HUES6 (cell line): ENCODE results near the gene ESPN.
"Not testable (repeated sequence)": the region's sequence is repeated elsewhere in the genome, so short reads cannot be mapped to it uniquely, and the experiment has no call there.

Experiments used
- H3K27ac ChIP-seq: 2 replicates; pipeline ENCODE4 v1.7.0; 2013; ENCODE audit warnings: low read depth, mild to moderate bottlenecking, low read length, inconsistent platforms
- H3K27me3 ChIP-seq: 2 replicates; pipeline ENCODE4 v1.6.1; 2013; ENCODE audit warnings: low read length; ENCODE audit not compliant: control insufficient read depth, insufficient read depth
- H3K36me3 ChIP-seq: 2 replicates; pipeline ENCODE4 v1.6.1; 2013; ENCODE audit warnings: low read length; ENCODE audit not compliant: control insufficient read depth, insufficient read depth
- H3K4me1 ChIP-seq: 2 replicates; pipeline ENCODE4 v1.6.1; 2013; ENCODE audit warnings: low read length; ENCODE audit not compliant: control insufficient read depth, insufficient read depth
- H3K4me3 ChIP-seq: 2 replicates; pipeline ENCODE4 v1.5.1; 2013; ENCODE audit warnings: low read depth, low read length
- H3K9ac ChIP-seq: one replicate; pipeline ENCODE4 v1.6.1; 2013; ENCODE audit warnings: mild to moderate bottlenecking, low read length
- H3K9me3 ChIP-seq: 2 replicates; pipeline ENCODE4 v1.6.1; 2013; ENCODE audit warnings: low read depth, low read length; ENCODE audit not compliant: control insufficient read depth, insufficient read depth

The ESPN gene

GRCh38 chr1:6431645-6432579 lies 7.3 kb downstream of the ESPN start:
- H3K9me3 ChIP-seq, H3K36me3 ChIP-seq, H3K9ac ChIP-seq, H3K4me1 ChIP-seq, H3K4me3 ChIP-seq, H3K27ac ChIP-seq: not testable (repeated sequence)
- H3K27me3 ChIP-seq, result peaks cover 31% of the 10 kb centered on the region

DNA sequence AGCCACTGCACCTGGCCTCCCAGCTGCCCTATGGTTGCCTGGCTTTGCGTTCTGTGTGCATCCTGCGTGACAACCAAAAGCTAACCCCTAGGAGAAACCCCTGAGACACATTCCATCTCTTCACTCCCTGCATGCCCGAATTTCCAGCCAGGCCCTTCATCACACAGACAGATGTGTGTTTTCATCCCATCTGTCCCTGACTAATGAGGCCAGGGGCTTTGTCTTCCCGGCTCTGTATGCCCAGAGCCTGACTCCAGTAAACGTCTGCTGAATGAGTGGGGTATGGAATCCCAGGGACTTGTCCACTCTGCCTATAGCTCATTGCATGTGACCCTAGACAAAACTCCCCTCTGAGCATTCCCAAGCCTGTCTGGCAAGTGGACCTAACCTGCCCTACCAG lies 9.6 kb downstream of the ESPN start:
- Histone ChIP-seq H3K9ac (no peak overlapping the region), H3K4me1 (peaks cover 5% of the 10 kb centered on the region), H3K36me3 (no peaks in the 10 kb centered on the region), H3K4me3 (no peak overlapping the region), H3K27me3 (peaks cover 23% of the 10 kb centered on the region), H3K9me3 (no peaks in the 10 kb centered on the region), H3K27ac (no peak overlapping the region)

GRCh38 chr1:6435129-6435528 lies 10.6 kb downstream of the ESPN start:
- Histone ChIP-seq H3K9me3 (no peaks in the 10 kb centered on the region), H3K36me3 (no peaks in the 10 kb centered on the region), H3K27me3 (peaks cover 25% of the 10 kb centered on the region), H3K9ac (no peak overlapping the region), H3K4me1 (peaks cover 5% of the 10 kb centered on the region), H3K4me3 (no peak overlapping the region), H3K27ac (no peak overlapping the region)

DNA sequence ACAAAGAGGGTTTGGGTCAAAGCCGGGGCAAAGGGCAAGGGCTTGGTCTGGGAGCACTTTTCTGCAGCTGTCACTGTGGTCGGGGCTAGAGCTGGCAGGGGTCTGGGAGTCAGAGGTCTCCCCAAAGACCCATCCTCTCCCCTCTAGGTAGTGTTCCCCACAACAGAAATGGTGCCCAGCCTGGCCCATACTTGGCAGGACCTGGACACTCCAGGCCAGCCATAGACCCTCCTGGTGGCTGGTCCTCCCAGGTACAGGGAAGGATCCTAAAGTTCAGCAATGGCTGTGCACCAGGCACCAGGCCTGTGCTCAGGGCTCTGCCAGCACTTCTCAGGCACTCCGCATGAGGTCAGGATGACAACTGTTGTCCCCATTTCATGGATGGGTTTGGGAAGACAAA lies 11.0 kb downstream of the ESPN start:
- Histone ChIP-seq H3K9ac (no peak overlapping the region), H3K27me3 (peaks cover 23% of the 10 kb centered on the region), H3K4me3 (no peak overlapping the region), H3K36me3 (no peaks in the 10 kb centered on the region), H3K4me1 (peaks cover 5% of the 10 kb centered on the region), H3K27ac (no peak overlapping the region), H3K9me3 (no peaks in the 10 kb centered on the region)

DNA sequence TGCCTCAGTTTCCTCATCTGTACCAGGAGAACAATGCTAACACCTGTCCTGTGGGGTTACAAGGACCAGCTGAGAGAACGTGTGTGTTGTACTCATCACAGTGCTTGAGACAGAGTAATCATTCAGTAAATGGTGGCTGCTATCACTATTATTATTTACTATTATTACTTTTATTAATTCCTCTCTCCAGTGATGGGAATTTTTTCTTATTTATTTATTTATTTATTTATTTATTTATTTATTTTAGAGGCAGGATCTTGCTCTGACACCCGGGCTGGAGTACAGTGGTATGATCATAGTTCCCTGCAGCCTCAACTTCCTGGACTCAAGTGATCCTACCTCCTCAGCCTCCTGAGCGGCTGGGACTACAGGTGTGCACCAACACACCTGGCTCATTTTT lies 11.7 kb downstream of the ESPN start:
- H3K4me3 ChIP-seq, H3K9ac ChIP-seq, H3K9me3 ChIP-seq, H3K36me3 ChIP-seq, H3K27ac ChIP-seq, H3K4me1 ChIP-seq: not testable (repeated sequence)
- H3K27me3 ChIP-seq, result peaks cover 24% of the 10 kb centered on the region

GRCh38 chr1:6437012-6437700 lies 12.6 kb downstream of the ESPN start:
- H3K4me3 ChIP-seq, H3K4me1 ChIP-seq, H3K36me3 ChIP-seq, H3K9ac ChIP-seq, H3K9me3 ChIP-seq, H3K27ac ChIP-seq: not testable (repeated sequence)
- H3K27me3 ChIP-seq, result peaks cover 31% of the 10 kb centered on the region

DNA sequence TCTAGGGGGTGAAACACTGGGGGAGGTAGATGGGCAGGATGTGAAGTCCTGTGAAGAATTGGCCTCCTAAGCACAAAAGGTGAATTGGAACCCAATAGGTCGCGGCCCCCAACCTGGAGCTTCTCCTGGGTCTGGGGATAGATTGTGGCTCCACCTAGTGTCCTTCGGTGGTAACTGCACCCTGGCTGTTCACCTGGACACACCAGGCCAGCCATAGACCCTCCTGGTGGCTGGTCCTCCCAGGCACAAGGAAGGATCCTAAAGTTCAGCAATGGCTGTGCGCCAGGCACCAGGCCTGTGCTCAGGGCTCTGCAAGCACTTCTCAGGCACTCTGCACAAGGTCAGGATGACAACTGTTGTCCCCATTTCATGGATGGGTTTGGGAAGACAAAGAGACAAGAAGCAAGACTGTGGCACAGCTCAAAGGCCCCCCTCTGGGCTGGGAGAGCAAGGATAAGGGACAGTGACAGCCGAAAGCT lies 13.5 kb downstream of the ESPN start:
- no peaks in the 10 kb centered on the region for H3K9me3 ChIP-seq
- H3K36me3 ChIP-seq, result no peaks in the 10 kb centered on the region
- peaks cover 5% of the 10 kb centered on the region; the same call in 1 of the 2 replicates for H3K4me1 ChIP-seq
- no peak overlapping the region for H3K27ac ChIP-seq
- H3K9ac ChIP-seq, result no peak overlapping the region
- H3K4me3 ChIP-seq, result no peak overlapping the region
- peaks cover 31% of the 10 kb centered on the region for H3K27me3 ChIP-seq

- H3K4me1 ChIP-seq, result peaks cover 5% of the 10 kb centered on the region; the same call in 1 of the 2 replicates
- H3K4me3 ChIP-seq, result peak overlapping the region; percentile 68
- no peaks in the 10 kb centered on the region for H3K36me3 ChIP-seq
- peaks cover 28% of the 10 kb centered on the region for H3K27me3 ChIP-seq
- no peak overlapping the region for H3K27ac ChIP-seq
- H3K9me3 ChIP-seq, result no peaks in the 10 kb centered on the region
- no peak overlapping the region for H3K9ac ChIP-seq
Observed at GRCh38 chr1:6440198-6441126, 15.9 kb downstream of the ESPN start.

GRCh38 chr1:6441586-6441985 lies 17.0 kb downstream of the ESPN start:
- Histone ChIP-seq H3K4me1 (peaks cover 7% of the 10 kb centered on the region), H3K9me3 (no peaks in the 10 kb centered on the region), H3K36me3 (no peaks in the 10 kb centered on the region), H3K9ac (no peak overlapping the region), H3K27me3 (peaks cover 29% of the 10 kb centered on the region), H3K4me3 (no peak overlapping the region), H3K27ac (no peak overlapping the region)

GRCh38 chr1:6443339-6444115 lies 19.0 kb downstream of the ESPN start:
- no peak overlapping the region for H3K9ac ChIP-seq
- H3K27me3 ChIP-seq, result peaks cover 45% of the 10 kb centered on the region

More at GRCh38 chr1:6443339-6444115, 19.0 kb downstream of the ESPN start:
- Histone ChIP-seq H3K36me3 (no peaks in the 10 kb centered on the region), H3K27ac (no peak overlapping the region), H3K9me3 (no peaks in the 10 kb centered on the region), H3K4me3 (no peak overlapping the region), H3K4me1 (peaks cover 4% of the 10 kb centered on the region; the same call in 1 of the 2 replicates)
